G401.6 (cell line): ENCODE data around the gene TLCD1.

ENCODE experiments used
- FAIRE-seq: peaks from 2 replicates; lab custom pipeline; 2012; peaks lifted over from hg19 to GRCh38; lab: Jason Lieb, UNC

Gene TLCD1

DNA sequence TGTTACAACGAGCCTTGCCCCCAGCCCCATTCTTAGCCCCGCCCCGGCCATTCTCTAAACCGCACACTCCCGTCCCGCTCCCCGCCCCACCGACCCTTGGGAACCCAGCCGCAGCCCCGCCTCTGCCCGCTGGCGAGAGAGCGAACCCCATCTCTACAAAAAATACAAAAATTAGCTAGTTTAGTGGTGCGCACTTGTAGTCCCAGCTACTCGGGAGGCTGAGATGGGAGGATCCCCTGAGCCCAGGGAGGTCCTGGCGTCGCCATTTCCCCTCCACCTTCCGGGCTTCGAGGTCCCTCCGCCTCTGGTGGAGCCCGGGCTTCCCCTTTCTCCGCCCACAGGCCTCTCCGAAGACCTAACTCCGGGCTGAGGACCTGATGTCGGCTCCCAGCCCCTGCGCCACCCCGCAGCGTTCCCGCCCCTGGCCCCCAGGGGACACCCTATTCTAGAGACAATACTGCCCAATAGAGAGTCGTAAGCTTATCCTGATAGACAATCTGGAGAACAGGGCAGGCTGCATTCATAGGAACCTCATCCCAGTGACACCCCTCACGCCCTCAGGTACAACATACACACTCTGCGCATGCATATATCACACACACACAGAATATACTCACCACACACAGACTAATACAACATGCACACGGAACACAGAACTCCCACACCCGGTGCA lies 13.9 kb downstream of the TLCD1 start:
- FAIRE-seq = no peak

DNA sequence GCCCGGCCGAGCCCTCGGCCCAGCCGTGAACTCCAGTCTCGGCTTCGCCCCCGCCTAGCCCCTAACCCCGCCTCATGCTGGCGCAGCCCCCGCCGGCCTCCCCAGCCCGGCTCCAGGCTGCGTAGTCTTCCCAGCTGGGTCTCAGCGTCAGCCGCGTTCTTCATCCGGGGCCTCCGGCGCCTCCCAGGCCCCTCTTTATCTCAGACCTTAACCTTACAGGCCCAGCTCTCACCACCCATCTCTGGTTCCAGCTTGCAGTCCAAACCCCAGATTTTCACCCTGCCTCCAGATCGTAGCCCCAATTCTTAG lies 14.4 kb downstream of the TLCD1 start, which contains the start of gene PROCA1:
Gene PROCA1 (minus strand): TSS at position 166 of the 309 bp plus-strand sequence. CDS start 228 bp downstream, outside the sequence.
- no peak for FAIRE-seq

DNA sequence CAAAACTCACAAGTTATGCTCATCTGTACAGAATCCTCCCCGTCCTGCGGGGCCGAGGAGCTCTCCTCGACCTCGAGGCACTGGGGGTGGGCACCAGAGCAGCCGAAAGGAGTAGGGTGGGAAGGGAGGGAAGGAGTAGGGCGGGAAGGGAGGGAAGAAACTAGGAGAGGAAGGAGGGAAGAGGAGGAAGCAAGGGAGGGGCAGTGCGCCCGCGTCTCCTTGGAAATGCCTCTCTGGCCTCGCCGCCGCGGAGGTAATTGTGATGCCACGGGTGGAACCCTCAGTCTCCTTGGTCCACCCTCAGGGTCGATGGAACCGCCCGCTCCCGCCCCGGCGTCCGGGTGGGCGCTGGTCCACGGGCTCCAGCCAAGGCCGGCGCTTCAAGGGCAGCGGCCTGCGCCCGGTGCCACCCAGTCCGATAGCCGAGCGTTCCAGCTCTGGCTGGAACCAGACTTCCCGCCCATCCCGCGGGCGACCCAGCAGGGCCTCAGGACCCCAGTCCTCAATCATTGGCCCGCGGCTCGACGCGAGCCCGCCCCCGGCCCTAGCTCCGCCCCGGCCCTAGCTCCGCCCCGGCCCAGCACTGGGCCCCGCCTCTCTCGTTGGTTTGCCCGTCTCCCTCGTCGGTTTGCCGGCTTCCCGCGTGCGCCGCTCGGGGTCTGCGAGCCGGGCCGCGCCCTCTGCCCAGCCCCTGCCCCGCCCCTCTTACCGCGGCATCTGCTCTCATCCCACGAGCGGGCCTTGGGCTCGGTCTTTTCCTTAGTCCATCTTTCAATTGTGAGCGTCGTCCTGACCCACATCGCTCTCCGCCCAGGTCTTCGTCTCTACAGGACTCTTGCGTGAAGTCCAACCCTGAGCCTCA lies 14.9 kb downstream of the TLCD1 start:
- FAIRE-seq = no peak

DNA sequence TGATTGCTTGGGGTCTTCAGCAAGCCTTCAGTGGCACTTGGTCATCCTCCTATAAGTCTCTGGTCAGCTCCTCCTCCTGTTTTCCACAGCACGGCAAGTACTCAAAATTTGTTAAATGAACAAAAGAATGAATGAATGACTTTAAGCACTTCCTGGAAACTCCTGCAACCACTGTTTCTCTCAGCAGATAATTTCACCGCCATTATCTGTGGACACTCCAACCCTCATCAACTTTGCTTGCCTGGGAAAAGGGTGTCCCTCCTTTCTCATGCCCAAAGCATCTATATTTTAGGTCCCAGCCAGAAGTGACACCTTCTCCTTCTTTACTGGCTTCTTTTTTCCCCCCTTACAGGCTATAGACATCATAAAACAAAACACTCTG lies 18.7 kb downstream of the TLCD1 start:
- FAIRE-seq = no peak

- no peak for FAIRE-seq
These were observed 19.3 kb downstream of the TLCD1 start for GRCh38 chr17:28706471-28707338.

DNA sequence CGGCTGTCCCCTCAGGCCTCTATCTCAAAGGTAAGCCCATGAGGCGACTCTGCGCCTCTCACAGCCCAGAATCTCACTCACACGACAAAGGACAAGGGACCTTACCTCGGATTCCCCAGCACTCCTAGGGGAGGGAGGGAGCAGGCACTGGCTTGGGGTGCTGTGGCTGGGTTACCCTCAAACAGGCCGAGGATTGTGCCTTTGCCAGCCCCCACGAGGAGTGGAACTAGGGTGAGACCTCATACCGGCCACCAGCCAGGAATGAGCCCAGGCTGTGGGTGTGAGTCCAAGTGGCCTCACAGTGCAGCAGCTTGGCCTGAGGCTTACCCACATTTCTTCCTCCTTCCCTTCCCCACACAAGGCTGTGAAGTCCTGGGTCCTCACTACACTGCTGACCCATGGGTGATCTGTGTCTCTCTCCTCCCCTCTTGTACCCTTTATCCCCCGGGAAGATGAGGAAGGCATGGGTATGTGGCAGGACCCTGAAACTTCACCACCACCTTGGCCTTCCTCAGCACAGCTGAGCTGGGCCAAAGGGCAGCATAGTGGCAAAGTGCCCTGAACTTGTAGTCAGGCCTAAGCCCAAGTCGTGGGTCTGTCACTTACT lies 20.2 kb downstream of the TLCD1 start:
- FAIRE-seq = no peak

DNA sequence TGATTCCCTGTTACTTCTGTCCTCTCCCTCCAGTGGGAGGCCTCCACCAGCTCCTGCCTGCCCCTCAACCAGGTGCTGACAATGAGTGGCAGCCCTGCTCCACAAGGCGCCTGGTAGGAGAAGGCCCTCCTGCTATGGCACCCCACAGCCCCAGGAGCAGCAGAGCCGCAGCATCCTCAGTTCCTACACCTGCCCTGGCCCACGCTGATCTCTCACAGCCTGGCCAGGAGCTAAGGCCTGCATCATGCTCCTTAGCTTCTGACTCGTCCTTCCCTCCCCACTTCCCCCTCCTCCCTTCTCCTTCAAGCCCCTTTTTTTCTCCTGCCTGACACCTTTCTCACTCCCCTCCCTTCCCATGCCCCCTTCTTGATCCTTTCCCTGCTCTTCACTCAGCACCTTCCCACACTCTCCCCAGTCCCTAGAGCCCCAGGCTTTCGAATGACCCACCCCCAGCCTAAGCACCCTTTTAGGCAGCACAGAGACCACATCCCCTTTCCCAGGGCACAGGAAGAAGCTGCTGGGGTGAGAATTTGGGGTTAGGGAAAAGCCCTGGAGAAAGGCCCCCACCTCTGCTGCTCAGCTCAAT lies 20.9 kb downstream of the TLCD1 start:
- FAIRE-seq = no peak

DNA sequence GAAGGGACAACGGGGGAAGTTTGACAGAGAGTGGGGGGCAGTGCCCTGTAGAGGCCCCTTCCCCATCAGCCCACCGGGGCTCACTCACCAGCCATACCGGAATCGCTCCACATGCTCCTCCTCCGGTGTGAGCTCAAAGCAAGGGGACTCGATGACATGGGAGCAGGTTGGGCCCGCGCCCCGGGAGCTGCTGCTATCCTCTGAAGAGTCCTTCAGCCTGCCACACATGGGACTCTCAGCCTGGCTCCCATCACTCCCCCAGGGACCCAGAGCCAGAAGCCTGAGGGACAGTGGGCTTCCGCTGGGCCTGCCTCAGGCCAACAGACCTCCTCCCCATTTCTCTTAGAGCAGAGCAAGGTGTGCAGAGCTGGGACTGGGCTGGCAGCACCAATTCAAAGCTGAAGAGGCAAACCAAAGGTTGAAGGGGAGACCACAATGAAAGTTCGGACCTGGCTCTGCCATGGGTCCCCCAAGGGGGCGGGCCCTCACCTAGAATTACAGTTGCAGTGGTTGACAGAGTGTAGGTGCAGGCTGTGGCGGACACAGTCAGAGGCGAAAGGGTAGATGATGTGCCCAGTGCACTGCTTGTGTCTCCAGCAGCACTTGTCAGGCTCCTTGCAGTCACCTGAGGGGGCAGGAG lies 21.7 kb downstream of the TLCD1 start:
- no peak for FAIRE-seq

GRCh38 chr17:28703552-28704218 lies 22.3 kb downstream of the TLCD1 start:
- no peak for FAIRE-seq

- FAIRE-seq = no peak
These were observed 23.3 kb downstream of the TLCD1 start for GRCh38 chr17:28702752-28703150.

DNA sequence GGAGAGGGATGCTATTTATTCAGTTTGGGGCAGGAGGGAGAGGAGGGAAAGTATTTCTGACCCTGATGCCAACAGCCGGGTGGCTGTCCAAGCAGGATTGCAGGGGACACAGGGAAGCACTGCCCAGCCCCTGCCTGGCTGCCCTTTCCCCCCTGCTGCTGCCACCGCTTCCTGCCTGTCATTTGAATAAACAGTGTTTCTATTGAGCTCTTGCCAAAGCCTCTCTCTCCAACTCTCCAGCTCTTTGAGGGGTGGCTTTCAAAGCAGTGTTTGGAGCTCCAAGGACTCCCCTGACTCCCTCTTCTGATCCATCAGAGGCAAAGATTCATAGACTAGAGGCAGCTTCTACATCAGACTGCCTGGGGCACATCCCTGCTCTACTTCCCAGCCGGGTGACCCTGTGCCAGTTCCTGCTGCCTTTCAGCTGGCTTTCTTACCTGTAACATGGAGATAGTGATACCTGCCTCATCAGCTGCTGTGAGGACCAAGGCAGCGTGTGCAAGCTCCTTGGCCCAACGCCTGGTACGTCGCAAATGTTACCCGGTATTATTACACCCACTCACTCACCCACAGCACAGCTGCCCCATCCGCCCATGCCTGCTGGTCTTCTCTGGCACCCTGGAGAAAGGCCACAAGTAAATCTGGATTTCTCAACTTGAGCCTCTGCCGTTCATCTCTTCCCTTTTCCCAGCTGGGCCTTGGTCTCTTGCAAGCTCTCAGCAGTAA lies 23.8 kb downstream of the TLCD1 start:
- no peak for FAIRE-seq

GRCh38 chr17:28700830-28701492 lies 25.1 kb downstream of the TLCD1 start:
- no peak for FAIRE-seq

- no peak for FAIRE-seq
These were observed 25.8 kb downstream of the TLCD1 start for GRCh38 chr17:28700278-28700677.

DNA sequence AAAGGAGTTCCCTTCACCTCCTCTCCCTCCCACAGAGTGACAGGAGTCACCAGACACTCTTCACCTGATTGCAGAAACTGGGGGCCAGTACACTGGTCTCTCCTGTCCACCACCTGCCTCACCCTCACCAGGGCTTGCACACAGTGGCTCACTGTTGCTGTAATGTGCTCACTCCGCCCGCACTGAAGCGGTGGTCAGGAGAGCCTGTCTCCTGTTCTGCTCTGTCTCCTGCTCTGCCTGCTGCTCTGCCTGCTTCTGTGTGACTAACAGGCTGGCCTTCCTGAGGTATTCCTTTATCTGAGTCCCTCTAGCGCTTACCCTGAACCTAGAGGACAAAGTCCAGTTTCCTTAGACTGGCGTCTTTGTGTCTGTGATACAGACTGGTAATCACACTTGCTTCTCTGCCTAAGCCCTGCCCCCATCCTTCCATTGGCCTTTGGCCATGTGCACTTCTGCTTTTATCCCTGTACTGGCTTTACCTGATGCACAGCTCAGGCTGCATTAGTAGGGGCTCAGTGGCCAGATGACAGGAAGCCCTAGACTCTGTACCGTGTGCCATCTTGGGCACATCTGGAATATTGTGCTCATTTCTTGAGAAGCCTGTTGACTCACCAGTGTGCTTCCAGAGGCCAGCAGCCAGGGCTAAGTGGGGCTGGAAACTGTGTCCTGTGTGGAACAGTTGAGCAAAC lies 27.6 kb downstream of the TLCD1 start:
- no peak for FAIRE-seq

DNA sequence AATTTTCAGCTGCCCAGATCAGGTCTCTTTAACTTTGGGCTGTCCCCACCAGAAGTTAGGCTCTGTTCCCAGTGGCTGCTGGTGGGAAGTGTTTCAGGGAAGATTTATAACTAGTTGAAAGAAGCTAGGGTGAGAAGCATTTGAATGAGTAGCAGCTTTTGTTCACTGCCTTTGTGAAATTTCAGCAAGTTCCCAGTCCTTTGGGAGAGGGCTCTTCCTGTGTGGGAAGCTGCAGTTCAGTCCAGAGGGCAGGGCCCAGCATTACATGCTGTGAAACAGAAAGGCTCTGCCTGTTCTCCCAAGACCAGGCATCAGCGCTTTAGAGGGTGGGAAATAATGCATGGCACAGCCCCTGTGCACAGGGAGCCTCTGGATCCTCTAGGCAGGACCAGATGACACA lies 32.2 kb downstream of the TLCD1 start:
- no peak for FAIRE-seq

GRCh38 chr17:28689011-28689410 lies 37.0 kb downstream of the TLCD1 start:
- FAIRE-seq = no peak

DNA sequence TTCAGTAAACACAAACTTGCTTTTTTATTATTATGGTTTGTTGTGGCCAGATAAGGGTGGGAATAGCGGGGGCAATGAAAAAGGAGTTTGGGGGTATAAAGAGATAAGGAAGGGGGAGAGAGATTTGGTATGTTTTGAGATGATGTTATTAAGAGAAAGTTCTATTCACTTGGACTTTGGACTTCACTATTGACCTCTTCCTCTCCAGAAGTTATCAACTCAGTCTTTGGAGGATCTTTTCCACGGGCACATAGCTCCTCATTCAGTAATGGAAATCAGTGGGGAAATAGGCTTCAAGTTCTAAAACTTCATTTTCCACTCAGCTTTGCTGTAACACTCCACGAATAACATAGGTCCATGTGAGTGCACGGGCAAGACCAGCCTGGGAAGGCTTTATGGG lies 37.6 kb downstream of the TLCD1 start:
- FAIRE-seq = no peak

DNA sequence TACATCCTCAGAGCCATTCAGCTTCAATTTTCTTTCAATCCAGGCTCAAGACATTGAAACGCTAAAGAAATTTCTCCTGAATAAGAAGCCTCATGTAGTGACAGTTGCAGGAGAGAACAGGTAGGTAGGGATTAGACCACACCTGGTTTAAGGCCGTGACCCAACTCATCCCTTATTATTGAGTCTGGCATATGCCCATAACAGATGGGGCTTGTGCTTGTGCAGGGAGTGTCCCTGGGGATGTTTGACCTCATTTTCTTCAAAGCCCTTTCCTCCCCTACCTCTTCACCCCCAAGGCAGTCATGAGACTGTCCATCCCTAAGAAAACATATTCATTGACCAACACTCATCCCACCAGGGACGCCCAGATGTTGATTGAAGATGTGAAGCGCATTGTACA lies 39.7 kb downstream of the TLCD1 start:
- FAIRE-seq = no peak

- no peak for FAIRE-seq
These were observed 40.7 kb downstream of the TLCD1 start for GRCh38 chr17:28685366-28685765.
